Effector memory CD4-positive, alpha-beta T cell (primary cell): ENCODE results near the gene HPX.

Experiments used
- DNase-seq, 3 donors: peaks; one replicate each; pipeline ENCODE4 v3.0.0-alpha.2; 2020
- H3K27ac ChIP-seq: 2 replicates; pipeline ENCODE4 v1.7.0; 2013; ENCODE audit warnings: mild to moderate bottlenecking, low read length, moderate library complexity; ENCODE audit not compliant: insufficient read depth, poor library complexity, severe bottlenecking
- H3K27me3 ChIP-seq: replicated peaks from 2 replicates; pipeline ENCODE4 v1.7.0; 2013; ENCODE audit warnings: mild to moderate bottlenecking, low read length; ENCODE audit not compliant: insufficient read depth, control insufficient read depth, poor library complexity, severe bottlenecking
- H3K36me3 ChIP-seq: 2 replicates; pipeline ENCODE4 v1.7.0; 2013; ENCODE audit warnings: mild to moderate bottlenecking, low read length, moderate library complexity; ENCODE audit not compliant: control insufficient read depth, insufficient read depth
- H3K4me1 ChIP-seq: 2 replicates; pipeline ENCODE4 v1.7.0; 2013; ENCODE audit warnings: low read length, mild to moderate bottlenecking; ENCODE audit not compliant: control insufficient read depth, insufficient read depth, poor library complexity, severe bottlenecking
- H3K4me3 ChIP-seq: 2 replicates; pipeline ENCODE4 v1.7.0; 2013; ENCODE audit warnings: low read length, low read depth, mild to moderate bottlenecking; ENCODE audit not compliant: insufficient read depth, poor library complexity, severe bottlenecking
- H3K9me3 ChIP-seq: 2 replicates; pipeline ENCODE4 v1.7.0; 2013; ENCODE audit warnings: mild to moderate bottlenecking, low read length, moderate library complexity; ENCODE audit not compliant: control insufficient read depth

HPX gene

GRCh38 chr11:6404342-6405051 lies 36.3 kb downstream of the HPX start:
- H3K4me1 ChIP-seq: peaks cover 64% of the 10 kb centered on the region
- no peak overlapping the region for H3K4me3 ChIP-seq

GRCh38 chr11:6403539-6403938 lies 37.2 kb downstream of the HPX start:
- Histone ChIP-seq H3K4me1 (peaks cover 64% of the 10 kb centered on the region), H3K9me3 (no peaks in the 10 kb centered on the region), H3K27me3 (no peaks in the 10 kb centered on the region), H3K36me3 (peaks cover 4% of the 10 kb centered on the region), H3K4me3 (no peak overlapping the region), H3K27ac (peak overlapping the region; percentile 68)
- no peak for DNase-seq

More at GRCh38 chr11:6404342-6405051, 36.3 kb downstream of the HPX start:
- Histone ChIP-seq H3K27me3 (no peaks in the 10 kb centered on the region), H3K9me3 (no peaks in the 10 kb centered on the region), H3K27ac (peak overlapping the region; percentile 68), H3K36me3 (peaks cover 8% of the 10 kb centered on the region)
- no peak for DNase-seq

- Histone ChIP-seq H3K27me3 (no peaks in the 10 kb centered on the region), H3K36me3 (peaks cover 4% of the 10 kb centered on the region), H3K9me3 (no peaks in the 10 kb centered on the region), H3K4me1 (peaks cover 64% of the 10 kb centered on the region), H3K27ac (peak overlapping the region; percentile 68), H3K4me3 (peak overlapping the region; percentile 35)
- DNase-seq: peak; percentile 64 to 75 (median 67)
Measured at GRCh38 chr11:6402561-6402981, 38.2 kb downstream of the HPX start.

GRCh38 chr11:6402061-6402470 lies 38.7 kb downstream of the HPX start:
- Histone ChIP-seq H3K27ac (peak overlapping the region; percentile 68), H3K9me3 (no peaks in the 10 kb centered on the region), H3K4me3 (peak overlapping the region; percentile 35), H3K36me3 (peaks cover 6% of the 10 kb centered on the region), H3K4me1 (peaks cover 59% of the 10 kb centered on the region), H3K27me3 (no peaks in the 10 kb centered on the region)
- DNase-seq: no peak

GRCh38 chr11:6401464-6401863 lies 39.3 kb downstream of the HPX start:
- Histone ChIP-seq H3K27ac (peak overlapping the region; percentile 68), H3K36me3 (peaks cover 9% of the 10 kb centered on the region), H3K27me3 (no peaks in the 10 kb centered on the region), H3K4me3 (no peak overlapping the region), H3K9me3 (no peaks in the 10 kb centered on the region), H3K4me1 (peaks cover 53% of the 10 kb centered on the region)
- no peak for DNase-seq

- Histone ChIP-seq H3K27me3 (no peaks in the 10 kb centered on the region), H3K9me3 (no peaks in the 10 kb centered on the region), H3K27ac (peak overlapping the region; percentile 6), H3K4me1 (peaks cover 52% of the 10 kb centered on the region), H3K4me3 (no peak overlapping the region), H3K36me3 (peaks cover 14% of the 10 kb centered on the region)
- no peak for DNase-seq
Measured at GRCh38 chr11:6400431-6401345, 40.1 kb downstream of the HPX start.

GRCh38 chr11:6397636-6398035 lies 43.2 kb downstream of the HPX start:
- H3K4me3 ChIP-seq: no peak overlapping the region
- H3K9me3 ChIP-seq: no peaks in the 10 kb centered on the region
- no peak overlapping the region for H3K27ac ChIP-seq
- peaks cover 29% of the 10 kb centered on the region for H3K36me3 ChIP-seq
- no peaks in the 10 kb centered on the region for H3K27me3 ChIP-seq
- DNase-seq: no peak
- peaks cover 28% of the 10 kb centered on the region for H3K4me1 ChIP-seq

GRCh38 chr11:6397156-6397555 lies 43.6 kb downstream of the HPX start:
- Histone ChIP-seq H3K27me3 (no peaks in the 10 kb centered on the region), H3K9me3 (no peaks in the 10 kb centered on the region), H3K27ac (no peak overlapping the region), H3K36me3 (peaks cover 29% of the 10 kb centered on the region), H3K4me3 (no peak overlapping the region), H3K4me1 (peaks cover 23% of the 10 kb centered on the region)
- no peak for DNase-seq

- H3K4me1 ChIP-seq: peaks cover 22% of the 10 kb centered on the region
Measured at GRCh38 chr11:6395470-6396060, 45.2 kb downstream of the HPX start.

More at GRCh38 chr11:6395470-6396060, 45.2 kb downstream of the HPX start:
- DNase-seq: no peak
- H3K36me3 ChIP-seq: peaks cover 28% of the 10 kb centered on the region
- no peaks in the 10 kb centered on the region for H3K9me3 ChIP-seq
- H3K4me3 ChIP-seq: no peak overlapping the region
- H3K27ac ChIP-seq: no peak overlapping the region
- H3K27me3 ChIP-seq: no peaks in the 10 kb centered on the region
